SK-N-SH (cell line): ENCODE measurements around the gene COL24A1. TPM values are rescaled to one million over a fixed set of nuclear protein-coding genes. Genes with fewer than 3 reads are reported as not detected.

ENCODE experiments used
- CTCF ChIA-PET: fragments of 300-600, 350-600 bp; formaldehyde crosslinking; extraction: SDS; loops from one replicate; lab custom pipeline; 2021; lab: Yijun Ruan, JAX
- POLR2A ChIA-PET: fragments of 350-600 bp; sonication (Branson Sonifier 250); formaldehyde crosslinking; extraction: SDS; loops from one replicate; lab custom pipeline; 2020; ENCODE audit warnings: antibody characterized with exemption, inconsistent platforms; lab: Yijun Ruan, JAX
- DNase-seq: peaks from one replicate; pipeline ENCODE4 v3.0.0; 2012
- H2AFZ ChIP-seq: fragments of 200-600 bp; sonication (generic); 2 replicates; pipeline ENCODE4 v1.8.1; 2016; ENCODE audit warnings: antibody characterized with exemption, mild to moderate bottlenecking, low read depth
- H3F3A ChIP-seq: fragments of 200-600 bp; sonication (generic); replicated peaks from 2 replicates; pipeline ENCODE3; 2016; ENCODE audit warnings: antibody characterized with exemption, mild to moderate bottlenecking; ENCODE audit not compliant: insufficient read depth
- H3K27ac ChIP-seq, 2 experiments: fragments of 200-500 bp in 1 of 2; fragments of 200-600 bp in 1 of 2; sonication (Bioruptor generic) in 1 of 2; sonication (generic), shearing (Covaris generic) in 1 of 2; 2 replicates each; pipeline versions ENCODE4 v1.5.1 to v1.6.1; 2014 to 2016; ENCODE audit warnings: low read depth in 2 of 2, inconsistent platforms in 1 of 2, low read length in 1 of 2, mild to moderate bottlenecking in 1 of 2, mixed read lengths in 1 of 2
- H3K27me3 ChIP-seq: fragments of 200-600 bp; sonication (generic), shearing (Covaris generic); 2 replicates; pipeline ENCODE4 v1.6.1; 2016; ENCODE audit warnings: mixed run types; ENCODE audit not compliant: insufficient read depth
- H3K36me3 ChIP-seq, 2 experiments: fragments of 200-500 bp in 1 of 2; fragments of 200-600 bp in 1 of 2; sonication (Bioruptor generic) in 1 of 2; sonication (generic) in 1 of 2; replicated peaks in 1 of 2; 2 replicates each; pipeline versions ENCODE3 to v1.5.1; 2014 to 2016; ENCODE audit warnings: low read length in 1 of 2, mild to moderate bottlenecking in 1 of 2; ENCODE audit not compliant: insufficient read depth in 2 of 2, control insufficient read depth in 1 of 2
- H3K4me1 ChIP-seq, 2 experiments: fragments of 200-500 bp in 1 of 2; fragments of 200-600 bp in 1 of 2; sonication (Bioruptor generic) in 1 of 2; sonication (generic), shearing (Covaris generic) in 1 of 2; 2 replicates each; pipeline versions ENCODE4 v1.5.1 to v1.6.1; 2014 to 2016; ENCODE audit warnings: low read depth in 1 of 2, low read length in 1 of 2, mixed run types in 1 of 2; ENCODE audit not compliant: insufficient read depth in 2 of 2, control insufficient read depth in 1 of 2
- H3K4me2 ChIP-seq: fragments of 200-600 bp; sonication (generic), shearing (Covaris generic); 2 replicates; pipeline ENCODE4 v1.6.1; 2017; ENCODE audit warnings: mixed run types
- H3K4me3 ChIP-seq, 2 experiments: fragments of 200-500 bp in 1 of 2; fragments of 200-600 bp in 1 of 2; sonication (Bioruptor generic) in 1 of 2; sonication (generic), shearing (Covaris generic) in 1 of 2; 2 replicates each; pipeline versions ENCODE4 v1.5.1 to v1.8.1; 2014 to 2016; ENCODE audit warnings: low read depth in 2 of 2, inconsistent platforms in 1 of 2, low read length in 1 of 2, mild to moderate bottlenecking in 1 of 2, mixed read lengths in 1 of 2, moderate library complexity in 1 of 2
- H3K79me2 ChIP-seq: fragments of 200-600 bp; sonication (generic); 2 replicates; pipeline ENCODE4 v1.8.1; 2017; ENCODE audit warnings: mild to moderate bottlenecking; ENCODE audit not compliant: insufficient read depth
- H3K9ac ChIP-seq: fragments of 200-600 bp; sonication (generic); 2 replicates; pipeline ENCODE4 v1.6.1; 2017; ENCODE audit warnings: mixed run types
- H3K9me2 ChIP-seq: fragments of 200-600 bp; sonication (generic); 2 replicates; pipeline ENCODE4 v1.6.1; 2017; ENCODE audit warnings: mixed run types
- H3K9me3 ChIP-seq: fragments of 200-600 bp; sonication (generic); 2 replicates; pipeline ENCODE4 v1.6.1; 2017; ENCODE audit warnings: mixed run types, mild to moderate bottlenecking, moderate library complexity
- H4K20me1 ChIP-seq: fragments of 200-600 bp; sonication (generic); 2 replicates; pipeline ENCODE4 v1.6.1; 2017; ENCODE audit warnings: mild to moderate bottlenecking, mixed run types; ENCODE audit not compliant: insufficient read depth
- ELF1 ChIP-seq: IDR thresholded peaks from 2 replicates; pipeline ENCODE4 v1.4.0; 2012
- EP300 ChIP-seq, 2 experiments: IDR thresholded peaks; 2 replicates each; pipeline versions ENCODE4 v1.4.0 to v1.6.1; 2012; ENCODE audit warnings: borderline replicate concordance in 1 of 2, low read depth in 1 of 2, low read length in 1 of 2
- FOSL2 ChIP-seq: IDR thresholded peaks from 2 replicates; pipeline ENCODE4 v1.4.0; 2012; ENCODE audit warnings: low read depth, mild to moderate bottlenecking, moderate library complexity, borderline replicate concordance
- FOXJ3 ChIP-seq: sonication (generic); formaldehyde crosslinking; IDR thresholded peaks from 2 replicates; pipeline ENCODE4 v1.5.1; 2020; ENCODE audit warnings: mild to moderate bottlenecking, missing genetic modification reagents
- FOXM1 ChIP-seq: IDR thresholded peaks from 2 replicates; pipeline ENCODE4 v1.4.0; 2012; ENCODE audit warnings: low read depth, mild to moderate bottlenecking
- GABPA ChIP-seq: IDR thresholded peaks from 2 replicates; pipeline ENCODE4 v1.4.0; 2012; ENCODE audit warnings: low read depth, mild to moderate bottlenecking
- MAX ChIP-seq: IDR thresholded peaks from 2 replicates; pipeline ENCODE4 v1.4.0; 2012; ENCODE audit warnings: low read depth
- MXI1 ChIP-seq: IDR thresholded peaks from 2 replicates; pipeline ENCODE4 v1.6.1; 2012; ENCODE audit warnings: mild to moderate bottlenecking, low read depth, low read length, improper control_type of control experiment
- NFIC ChIP-seq: IDR thresholded peaks from 2 replicates; pipeline ENCODE4 v1.4.0; 2012; ENCODE audit warnings: borderline replicate concordance
- POLR2AphosphoS5 ChIP-seq: IDR thresholded peaks from 2 replicates; pipeline ENCODE4 v1.6.1; 2012; ENCODE audit warnings: low read depth, low read length
- RFX5 ChIP-seq: IDR thresholded peaks from 2 replicates; pipeline ENCODE4 v1.6.1; 2012; ENCODE audit warnings: mild to moderate bottlenecking, improper control_type of control experiment, low read length
- RXRA ChIP-seq: IDR thresholded peaks from 2 replicates; pipeline ENCODE4 v1.4.0; 2012; ENCODE audit warnings: low read depth, mild to moderate bottlenecking, borderline replicate concordance
- SIN3A ChIP-seq: IDR thresholded peaks from 2 replicates; pipeline ENCODE4 v1.6.1; 2012; ENCODE audit warnings: low read depth, mild to moderate bottlenecking, low read length, moderate library complexity, borderline replicate concordance
- TCF12 ChIP-seq: IDR thresholded peaks from 2 replicates; pipeline ENCODE4 v1.4.0; 2012
- USF2 ChIP-seq: fragments of 150-350 bp; IDR thresholded peaks from 2 replicates; pipeline ENCODE4 v1.6.1; 2017; ENCODE audit warnings: antibody characterized with exemption, low read length, low read depth, borderline replicate concordance
- YY1 ChIP-seq: IDR thresholded peaks from 2 replicates; pipeline ENCODE4 v1.4.0; 2012; ENCODE audit warnings: low read depth, mild to moderate bottlenecking
- ZBTB33 ChIP-seq: IDR thresholded peaks from 2 replicates; pipeline ENCODE4 v1.4.0; 2012; ENCODE audit warnings: low read depth, borderline replicate concordance
- WGBS: methylation state at CpG from one replicate; pipeline ENCODE4 v1.1.6; 2017; ENCODE audit warnings: low lambda C conversion rate; 5-methylcytosine and 5-hydroxymethylcytosine counted together
- polyA plus RNA-seq, 3 experiments: library from polyadenylated mRNA; depleted of rRNA; stranded (reverse); fragments of >200 nt; gene quantifications; 2 replicates each; pipeline ENCODE4 v1.2.3, GENCODE V29; 2012
- TF ChIP-seq, protein P1 (sequence below): fragments of 200-600 bp; sonication (generic); IDR thresholded peaks from 2 replicates; pipeline ENCODE4 v1.6.1; 2017; ENCODE audit warnings: antibody characterized with exemption, mild to moderate bottlenecking, moderate library complexity
- TF ChIP-seq, protein P2 (sequence below): IDR thresholded peaks from 2 replicates; pipeline ENCODE4 v1.4.0; 2012; ENCODE audit warnings: low read depth, borderline replicate concordance

COL24A1 gene
- polyA plus RNA-seq, 1 of the 3 experiments (the other 2 are of a cell fraction), result not detected

DNA sequence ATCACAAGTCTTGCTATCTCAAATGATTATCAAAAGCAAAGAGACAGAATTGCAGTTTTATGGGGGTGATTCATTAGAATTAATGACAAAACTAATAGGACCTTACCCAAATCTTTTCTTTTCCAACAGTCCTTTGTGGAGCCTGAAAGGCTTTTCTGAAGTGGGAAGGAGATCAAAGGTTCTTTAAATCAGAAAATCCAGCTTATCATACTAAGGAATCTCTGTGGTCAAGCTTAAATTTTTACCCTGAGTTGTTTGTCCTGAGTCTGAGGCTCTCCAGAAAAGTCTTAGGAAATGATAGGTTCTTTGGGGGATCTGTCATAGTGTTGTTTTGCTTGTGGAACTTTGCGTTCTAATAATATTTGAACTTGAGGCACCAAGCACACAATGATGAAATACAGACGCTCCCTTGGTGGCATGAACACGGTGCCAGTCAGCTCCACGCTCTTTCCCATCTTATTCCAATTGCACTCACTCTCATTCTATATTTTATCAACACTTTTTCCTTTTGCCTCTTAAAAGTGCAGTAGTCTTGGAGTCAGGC lies 38.0 kb upstream of the COL24A1 start:
- no peaks in the 10 kb centered on the region for H3K36me3 ChIP-seq
- H2AFZ ChIP-seq, result no peak overlapping the region
- no peak overlapping the region for H3K27ac ChIP-seq
- no peak overlapping the region for H3K4me2 ChIP-seq
- no peaks in the 10 kb centered on the region for H3K9me3 ChIP-seq
- TF ChIP-seq EP300 (IDR thresholded peaks at IDR 0.05; ENCODE audit: borderline replicate concordance in 1 of 2, low read depth in 1 of 2, low read length in 1 of 2) (no peak), TCF12 (no peak), ZBTB33 (no peak), SIN3A (no peak), FOSL2 (no peak), GABPA (no peak), POLR2AphosphoS5 (no peak), RXRA (no peak), FOXJ3 (CRISPR knock-in tag) (no peak), USF2 (no peak), MAX (no peak), NFIC (no peak), MXI1 (no peak), YY1 (no peak), FOXM1 (no peak), ELF1 (no peak), RFX5 (no peak)
- TF ChIP-seq, protein P1, sequence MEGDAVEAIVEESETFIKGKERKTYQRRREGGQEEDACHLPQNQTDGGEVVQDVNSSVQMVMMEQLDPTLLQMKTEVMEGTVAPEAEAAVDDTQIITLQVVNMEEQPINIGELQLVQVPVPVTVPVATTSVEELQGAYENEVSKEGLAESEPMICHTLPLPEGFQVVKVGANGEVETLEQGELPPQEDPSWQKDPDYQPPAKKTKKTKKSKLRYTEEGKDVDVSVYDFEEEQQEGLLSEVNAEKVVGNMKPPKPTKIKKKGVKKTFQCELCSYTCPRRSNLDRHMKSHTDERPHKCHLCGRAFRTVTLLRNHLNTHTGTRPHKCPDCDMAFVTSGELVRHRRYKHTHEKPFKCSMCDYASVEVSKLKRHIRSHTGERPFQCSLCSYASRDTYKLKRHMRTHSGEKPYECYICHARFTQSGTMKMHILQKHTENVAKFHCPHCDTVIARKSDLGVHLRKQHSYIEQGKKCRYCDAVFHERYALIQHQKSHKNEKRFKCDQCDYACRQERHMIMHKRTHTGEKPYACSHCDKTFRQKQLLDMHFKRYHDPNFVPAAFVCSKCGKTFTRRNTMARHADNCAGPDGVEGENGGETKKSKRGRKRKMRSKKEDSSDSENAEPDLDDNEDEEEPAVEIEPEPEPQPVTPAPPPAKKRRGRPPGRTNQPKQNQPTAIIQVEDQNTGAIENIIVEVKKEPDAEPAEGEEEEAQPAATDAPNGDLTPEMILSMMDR, result no peak
- TF ChIP-seq, protein P2, sequence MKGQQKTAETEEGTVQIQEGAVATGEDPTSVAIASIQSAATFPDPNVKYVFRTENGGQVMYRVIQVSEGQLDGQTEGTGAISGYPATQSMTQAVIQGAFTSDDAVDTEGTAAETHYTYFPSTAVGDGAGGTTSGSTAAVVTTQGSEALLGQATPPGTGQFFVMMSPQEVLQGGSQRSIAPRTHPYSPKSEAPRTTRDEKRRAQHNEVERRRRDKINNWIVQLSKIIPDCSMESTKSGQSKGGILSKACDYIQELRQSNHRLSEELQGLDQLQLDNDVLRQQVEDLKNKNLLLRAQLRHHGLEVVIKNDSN, result no peak
- no peak overlapping the region for H3K4me3 ChIP-seq
- no peaks in the 10 kb centered on the region for H3K9me2 ChIP-seq
- H3F3A ChIP-seq, result no peaks in the 10 kb centered on the region
- no peaks in the 10 kb centered on the region for H3K4me1 ChIP-seq
- DNase-seq, result no peak
- H3K27me3 ChIP-seq, result peaks cover 2% of the 10 kb centered on the region; the same call in 1 of the 2 replicates
- no peak overlapping the region for H3K9ac ChIP-seq
- 17% methylated on average over 4 of the region's 4 CpGs for WGBS
- POLR2A ChIA-PET, result no interaction called here
- no peaks in the 10 kb centered on the region for H4K20me1 ChIP-seq
- H3K79me2 ChIP-seq, result no peaks in the 10 kb centered on the region
- CTCF ChIA-PET, result no interaction called here
